WERI-Rb-1 (cell line): Measurements from ENCODE around the gene MYO1F.

ENCODE experiments used
- DNase-seq: peaks from one replicate; pipeline ENCODE4 v3.0.0-alpha.2; 2020
- H3K27ac ChIP-seq: fragments of 250-450 bp; sonication (Bioruptor Pico); 2 replicates; pipeline ENCODE4 v1.5.1; 2020; ENCODE audit warnings: mild to moderate bottlenecking, moderate library complexity
- H3K27me3 ChIP-seq: fragments of 250-450 bp; sonication (Bioruptor Pico); 2 replicates; pipeline ENCODE4 v1.5.1; 2021; ENCODE audit warnings: mild to moderate bottlenecking, low read depth, moderate library complexity; ENCODE audit not compliant: insufficient read depth, severe bottlenecking
- H3K36me3 ChIP-seq: fragments of 250-450 bp; sonication (Bioruptor Pico); 2 replicates; pipeline ENCODE4 v1.5.1; 2020; ENCODE audit warnings: mild to moderate bottlenecking, moderate library complexity
- H3K4me3 ChIP-seq: 2 replicates; pipeline ENCODE4 v1.5.1; 2011; ENCODE audit warnings: low read depth, mild to moderate bottlenecking, control low read depth, low read length
- H3K9me3 ChIP-seq: fragments of 250-450 bp; sonication (Bioruptor Pico); 2 replicates; pipeline ENCODE4 v1.5.1; 2021; ENCODE audit warnings: mild to moderate bottlenecking, moderate library complexity; ENCODE audit not compliant: severe bottlenecking
- TF ChIP-seq, protein P1 (sequence below): IDR thresholded peaks from 2 replicates; pipeline ENCODE4 v1.5.1; 2011; ENCODE audit warnings: low read depth, mild to moderate bottlenecking, control low read depth, inconsistent platforms, low read length

MYO1F gene

GRCh38 chr19:8513036-8513686 lies 64.1 kb downstream of the MYO1F start:
- peak overlapping the region; percentile 100 for H3K27ac ChIP-seq

GRCh38 chr19:8512115-8512967 lies 64.9 kb downstream of the MYO1F start:
- Histone ChIP-seq H3K4me3 (no peak overlapping the region), H3K9me3 (no peaks in the 10 kb centered on the region), H3K36me3 (peaks cover 15% of the 10 kb centered on the region), H3K27me3 (no peaks in the 10 kb centered on the region), H3K27ac (no peak overlapping the region)
- DNase-seq = no peak
- TF ChIP-seq, protein P1, sequence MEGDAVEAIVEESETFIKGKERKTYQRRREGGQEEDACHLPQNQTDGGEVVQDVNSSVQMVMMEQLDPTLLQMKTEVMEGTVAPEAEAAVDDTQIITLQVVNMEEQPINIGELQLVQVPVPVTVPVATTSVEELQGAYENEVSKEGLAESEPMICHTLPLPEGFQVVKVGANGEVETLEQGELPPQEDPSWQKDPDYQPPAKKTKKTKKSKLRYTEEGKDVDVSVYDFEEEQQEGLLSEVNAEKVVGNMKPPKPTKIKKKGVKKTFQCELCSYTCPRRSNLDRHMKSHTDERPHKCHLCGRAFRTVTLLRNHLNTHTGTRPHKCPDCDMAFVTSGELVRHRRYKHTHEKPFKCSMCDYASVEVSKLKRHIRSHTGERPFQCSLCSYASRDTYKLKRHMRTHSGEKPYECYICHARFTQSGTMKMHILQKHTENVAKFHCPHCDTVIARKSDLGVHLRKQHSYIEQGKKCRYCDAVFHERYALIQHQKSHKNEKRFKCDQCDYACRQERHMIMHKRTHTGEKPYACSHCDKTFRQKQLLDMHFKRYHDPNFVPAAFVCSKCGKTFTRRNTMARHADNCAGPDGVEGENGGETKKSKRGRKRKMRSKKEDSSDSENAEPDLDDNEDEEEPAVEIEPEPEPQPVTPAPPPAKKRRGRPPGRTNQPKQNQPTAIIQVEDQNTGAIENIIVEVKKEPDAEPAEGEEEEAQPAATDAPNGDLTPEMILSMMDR = no peak

More at GRCh38 chr19:8513036-8513686, 64.1 kb downstream of the MYO1F start:
- Histone ChIP-seq H3K4me3 (peak overlapping the region; percentile 64), H3K9me3 (no peaks in the 10 kb centered on the region), H3K36me3 (peaks cover 15% of the 10 kb centered on the region), H3K27me3 (no peaks in the 10 kb centered on the region)
- TF ChIP-seq, protein P1 = no peak
- no peak for DNase-seq

GRCh38 chr19:8511573-8512101 lies 65.6 kb downstream of the MYO1F start:
- TF ChIP-seq, protein P1 = no peak
- no peaks in the 10 kb centered on the region for H3K9me3 ChIP-seq
- H3K36me3 ChIP-seq = peaks cover 15% of the 10 kb centered on the region
- H3K27me3 ChIP-seq = no peaks in the 10 kb centered on the region
- H3K27ac ChIP-seq = no peak overlapping the region
- no peak overlapping the region for H3K4me3 ChIP-seq
- DNase-seq = no peak

GRCh38 chr19:8510589-8511115 lies 66.6 kb downstream of the MYO1F start:
- TF ChIP-seq, protein P1 = no peak
- Histone ChIP-seq H3K9me3 (no peaks in the 10 kb centered on the region), H3K27me3 (no peaks in the 10 kb centered on the region), H3K36me3 (peaks cover 15% of the 10 kb centered on the region), H3K4me3 (no peak overlapping the region), H3K27ac (no peak overlapping the region)
- no peak for DNase-seq

DNA sequence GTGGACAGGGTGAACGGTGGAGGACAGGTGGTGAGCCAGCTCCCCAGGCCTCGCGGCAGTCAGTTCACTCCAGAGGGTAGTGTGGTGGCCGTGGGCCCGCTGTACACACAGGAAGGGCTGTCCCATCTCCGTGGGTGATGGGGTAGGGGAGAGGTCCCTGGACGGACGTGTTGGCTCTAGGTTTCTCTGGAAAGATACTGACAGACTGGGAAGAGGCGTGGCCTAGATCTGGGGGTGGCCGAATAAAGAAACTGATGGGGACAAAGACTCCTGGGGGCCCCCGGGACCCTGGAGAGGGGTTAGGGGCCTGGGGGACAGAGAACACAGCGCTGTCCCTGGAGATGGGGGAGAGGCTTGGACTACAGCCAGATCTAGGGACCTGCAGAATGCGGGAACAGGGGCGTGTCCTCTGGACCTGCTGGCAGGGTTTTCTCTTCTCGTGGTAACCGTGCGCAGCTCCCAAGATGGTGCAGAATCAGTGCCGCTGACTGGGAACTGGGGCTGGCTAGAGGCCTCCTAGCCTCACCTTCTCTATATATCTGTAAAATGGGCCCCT lies 70.8 kb downstream of the MYO1F start:
- TF ChIP-seq, protein P1 = no peak
- Histone ChIP-seq H3K9me3 (no peaks in the 10 kb centered on the region), H3K27ac (peak overlapping the region; percentile 93), H3K27me3 (no peaks in the 10 kb centered on the region), H3K36me3 (peaks cover 5% of the 10 kb centered on the region), H3K4me3 (peak overlapping the region; percentile 71)
- no peak for DNase-seq
